Urinary bladder (tissue), 4 donors: Measurements from ENCODE around the gene ANKRD53. TPM values are rescaled to one million over a fixed set of nuclear protein-coding genes. Genes with fewer than 3 reads are reported as not detected.

Source experiments
- DNase-seq: peaks from one replicate; pipeline ENCODE4 v3.0.0-alpha.2; 2015; ENCODE audit errors: extremely low spot score
- H3K27ac ChIP-seq: one replicate; pipeline ENCODE4 v1.5.1; 2013; ENCODE audit warnings: low read depth, mild to moderate bottlenecking, moderate library complexity
- H3K36me3 ChIP-seq: one replicate; pipeline ENCODE4 v1.6.1; 2013; ENCODE audit warnings: mild to moderate bottlenecking, moderate library complexity; ENCODE audit not compliant: insufficient read depth
- H3K4me1 ChIP-seq: one replicate; pipeline ENCODE4 v1.6.1; 2013; ENCODE audit warnings: mild to moderate bottlenecking, moderate library complexity; ENCODE audit not compliant: insufficient read depth
- H3K4me3 ChIP-seq: one replicate; pipeline ENCODE4 v1.5.1; 2013; ENCODE audit warnings: low read depth, low read length
- WGBS: extraction: QIAGEN DNeasy Blood & Tissue Kit; methylation state at CpG from one replicate; pipeline ENCODE4 v1.1.7; 2013; 5-methylcytosine and 5-hydroxymethylcytosine counted together
- polyA plus RNA-seq: library from polyadenylated mRNA; stranded (reverse); fragments of 200-250 nt; gene quantifications from one replicate; pipeline ENCODE4 v1.2.3, GENCODE V29; 2013
- total RNA-seq: library from RNA; depleted of rRNA; stranded (reverse); fragments of >200 nt; gene quantifications from one replicate; pipeline ENCODE4 v1.2.3, GENCODE V29; 2014
- donor health status: healthy with polysubstance abuse.
- donor health status: healthy.

Gene ANKRD53
- total and polyA plus RNA-seq, 2 donors = 1.8 to 2.9 TPM

DNA sequence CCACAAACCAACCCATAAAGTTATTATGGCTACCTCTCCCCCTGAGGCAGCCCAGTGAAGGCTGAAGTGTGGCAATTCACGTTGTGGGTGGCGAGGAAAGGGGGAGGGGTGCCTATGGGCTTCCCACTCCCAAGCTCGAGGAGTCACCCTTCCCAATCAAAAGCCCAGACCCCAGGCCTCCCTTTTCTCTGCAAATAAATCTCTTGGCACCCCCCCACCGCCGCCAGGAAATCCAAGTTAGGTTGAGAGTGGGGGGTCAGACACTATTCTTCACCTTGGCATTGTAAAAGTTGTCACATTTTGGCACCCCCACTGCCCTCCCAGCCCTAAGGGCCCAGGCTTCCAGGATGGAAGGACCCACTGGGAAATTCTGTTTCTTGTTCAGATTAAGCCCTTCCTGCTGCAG lies 6.9 kb downstream of the ANKRD53 start:
- Histone ChIP-seq H3K36me3 (peaks cover 2% of the 10 kb centered on the region), H3K27ac (no peak overlapping the region), H3K4me3 (no peak overlapping the region), H3K4me1 (no peaks in the 10 kb centered on the region)
- DNase-seq = no peak
- 76% methylated on average over 5 of the region's 5 CpGs for WGBS

DNA sequence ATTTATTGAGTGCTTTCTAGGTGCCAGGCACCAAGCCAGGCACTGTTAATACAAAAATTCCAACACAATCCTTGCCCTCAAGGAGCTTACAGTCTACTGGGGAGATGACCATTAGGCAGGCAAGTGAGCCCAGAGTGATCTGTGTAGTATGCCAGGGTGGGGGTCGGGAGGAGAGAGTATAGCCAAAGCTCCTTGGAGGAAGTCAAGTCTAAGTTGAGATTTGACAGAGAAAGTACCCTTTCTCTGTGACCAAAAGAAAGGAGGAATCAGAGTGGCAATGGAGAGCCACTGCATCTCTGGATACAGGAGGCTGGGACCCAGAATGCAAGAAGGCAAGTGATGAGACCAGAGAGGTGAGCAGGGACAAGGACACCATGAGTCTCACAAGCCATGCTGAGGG lies 7.5 kb downstream of the ANKRD53 start:
- H3K27ac ChIP-seq = no peak overlapping the region
- no peak overlapping the region for H3K4me3 ChIP-seq
- WGBS = 92% methylated on average over 1 of the region's 1 CpG
- no peak for DNase-seq
- H3K4me1 ChIP-seq = no peaks in the 10 kb centered on the region
- H3K36me3 ChIP-seq = peaks cover 2% of the 10 kb centered on the region

DNA sequence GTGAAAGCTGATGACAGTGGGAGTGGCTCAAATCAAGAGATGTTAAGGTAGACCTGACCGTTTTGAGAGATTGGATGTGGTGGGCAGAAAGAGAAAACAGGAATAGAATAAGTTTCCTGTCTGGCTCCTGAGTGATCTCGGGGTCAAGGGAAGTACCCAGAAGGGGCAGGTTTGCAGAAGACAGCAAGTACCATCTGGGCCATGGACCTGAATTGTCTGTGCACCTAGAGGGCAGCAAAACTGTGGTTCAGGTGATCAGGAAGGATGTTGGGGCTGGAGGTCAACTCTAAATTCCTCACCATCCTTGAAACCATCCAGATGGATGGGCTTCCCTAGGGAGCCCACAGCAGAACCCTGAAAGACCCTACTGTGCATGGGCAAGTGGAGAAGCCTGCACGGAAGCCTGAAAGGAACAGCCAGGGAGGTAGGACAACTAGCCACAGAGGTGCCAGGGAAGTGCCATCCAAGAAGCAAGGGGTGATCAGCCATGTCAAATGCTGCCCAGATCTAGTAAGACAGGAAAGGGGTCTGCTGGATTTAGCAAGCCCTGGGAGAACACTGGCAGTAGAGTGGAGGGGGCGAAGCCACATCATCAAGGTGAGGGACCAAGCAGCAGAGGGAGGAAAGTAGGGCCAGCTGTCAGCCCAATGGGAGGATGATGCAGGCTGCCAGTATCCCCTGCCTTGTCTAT lies 8.2 kb downstream of the ANKRD53 start:
- H3K4me3 ChIP-seq = no peak overlapping the region
- no peaks in the 10 kb centered on the region for H3K4me1 ChIP-seq
- WGBS = 89% methylated on average over 4 of the region's 4 CpGs
- peaks cover 3% of the 10 kb centered on the region for H3K36me3 ChIP-seq
- H3K27ac ChIP-seq = no peak overlapping the region
- no peak for DNase-seq

DNA sequence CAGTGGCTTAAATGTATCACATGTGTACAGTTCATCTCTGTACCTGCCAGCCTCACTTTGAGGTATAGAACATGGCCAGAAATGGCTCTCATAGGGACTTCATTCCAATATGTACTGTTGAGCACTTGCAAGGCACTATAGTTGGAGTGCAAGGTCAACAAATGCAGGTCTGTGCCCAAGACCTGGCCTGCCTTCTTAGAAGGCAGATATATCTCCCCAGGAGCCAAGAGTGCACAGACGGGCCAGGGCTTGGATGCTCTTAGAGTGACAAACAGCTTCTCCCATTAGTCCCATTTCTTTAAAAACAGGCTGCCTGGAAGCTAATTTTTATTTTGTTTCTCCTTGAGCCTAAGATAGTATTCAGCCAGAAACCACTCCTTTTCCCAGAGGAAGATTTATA lies 9.0 kb downstream of the ANKRD53 start:
- no peak for DNase-seq
- peaks cover 3% of the 10 kb centered on the region for H3K36me3 ChIP-seq
- 72% methylated on average over 1 of the region's 1 CpG for WGBS
- H3K4me1 ChIP-seq = no peaks in the 10 kb centered on the region
- H3K27ac ChIP-seq = no peak overlapping the region
- H3K4me3 ChIP-seq = no peak overlapping the region

DNA sequence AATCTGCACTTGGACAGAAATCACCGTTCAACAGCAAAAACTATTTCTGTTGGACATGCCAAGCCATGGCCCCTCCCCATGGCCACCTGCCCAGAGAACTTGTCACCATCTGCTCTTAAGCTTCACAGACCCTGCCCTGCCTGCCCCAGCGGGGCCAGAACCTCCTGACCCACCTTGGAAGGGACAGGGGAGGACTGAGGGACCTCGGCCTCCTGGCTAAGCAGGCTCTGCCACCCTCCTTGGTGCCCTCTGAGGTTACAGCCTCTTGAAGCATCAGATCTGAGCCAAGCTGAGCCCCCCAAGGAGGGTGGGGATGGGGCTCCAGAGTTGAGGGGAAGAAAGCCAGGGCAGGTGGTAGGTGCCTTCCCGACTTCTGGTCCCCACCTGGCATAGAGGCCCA lies 9.7 kb downstream of the ANKRD53 start:
- no peaks in the 10 kb centered on the region for H3K4me1 ChIP-seq
- no peak overlapping the region for H3K27ac ChIP-seq
- peaks cover 2% of the 10 kb centered on the region for H3K36me3 ChIP-seq
- 63% methylated on average over 4 of the region's 4 CpGs for WGBS
- H3K4me3 ChIP-seq = no peak overlapping the region
- no peak for DNase-seq

DNA sequence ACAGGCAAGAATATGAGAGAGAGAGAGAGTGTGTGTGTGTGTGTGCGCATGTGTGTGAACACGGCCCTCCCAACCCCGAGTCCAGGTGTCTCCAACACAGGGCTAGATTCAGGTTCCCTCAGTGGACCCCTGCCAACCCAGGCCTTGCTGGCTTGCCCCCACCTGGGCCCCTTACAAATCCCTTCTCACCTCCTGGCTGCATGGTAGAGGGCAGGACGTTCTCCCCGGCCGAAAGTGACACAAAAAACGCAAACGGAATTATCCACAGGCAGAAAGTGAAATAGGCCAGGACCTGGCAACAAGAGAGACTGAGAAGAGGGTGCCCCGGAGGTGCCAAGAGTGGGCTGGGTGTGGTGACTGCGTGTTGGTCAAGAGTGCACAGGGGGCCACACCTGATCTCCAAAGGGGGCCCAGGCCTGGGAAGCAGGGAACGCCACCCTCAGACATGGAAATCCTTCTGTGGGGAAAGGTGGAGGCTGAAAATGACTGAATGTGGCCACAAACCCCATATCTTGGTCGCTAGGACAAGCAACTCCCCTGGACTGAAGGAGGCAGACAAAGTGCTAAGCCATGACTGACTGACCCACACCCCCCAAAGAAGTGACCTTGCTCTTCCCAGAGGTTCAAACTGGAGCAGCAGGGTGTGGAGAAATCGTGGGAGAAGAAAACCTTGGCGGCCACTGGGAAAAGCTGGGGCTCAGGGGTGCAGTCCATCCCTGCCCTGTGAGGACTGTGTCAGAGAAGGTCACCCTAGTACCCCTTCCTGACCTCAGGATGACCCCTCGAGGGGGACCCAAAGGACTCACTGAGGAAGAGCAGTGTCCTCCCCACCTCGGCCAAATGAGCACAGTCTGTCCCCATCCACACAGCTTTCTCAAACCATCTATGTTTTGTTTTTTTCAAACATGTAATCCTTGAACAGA lies 10.6 kb downstream of the ANKRD53 start:
- Histone ChIP-seq H3K4me1 (no peaks in the 10 kb centered on the region), H3K4me3 (no peak overlapping the region), H3K36me3 (peaks cover 2% of the 10 kb centered on the region), H3K27ac (no peak overlapping the region)
- DNase-seq = no peak
- 91% methylated on average over 16 of the region's 16 CpGs for WGBS

DNA sequence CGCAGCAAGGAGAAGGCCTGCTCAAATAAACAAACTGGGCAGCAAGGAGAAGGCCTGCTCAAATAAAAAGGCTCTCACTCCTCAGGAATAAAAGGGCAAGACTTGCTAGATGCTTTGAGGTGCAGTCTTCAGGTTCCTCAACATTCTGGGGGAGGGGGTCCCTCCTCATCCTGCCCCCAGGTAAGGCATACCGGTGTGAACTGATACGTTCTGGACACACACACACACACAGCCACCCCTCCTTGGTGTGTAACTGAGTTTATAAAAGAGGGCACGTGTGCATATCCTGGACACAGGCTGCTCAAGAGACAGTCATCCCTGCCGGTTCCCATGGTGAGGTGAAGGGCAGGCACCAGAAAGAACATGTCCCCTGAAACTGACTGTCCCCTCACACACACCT lies 11.8 kb downstream of the ANKRD53 start:
- Histone ChIP-seq H3K4me3 (no peak overlapping the region), H3K27ac (no peak overlapping the region), H3K4me1 (no peaks in the 10 kb centered on the region), H3K36me3 (peaks cover 2% of the 10 kb centered on the region)
- DNase-seq = no peak
- WGBS = 75% methylated on average over 5 of the region's 5 CpGs

DNA sequence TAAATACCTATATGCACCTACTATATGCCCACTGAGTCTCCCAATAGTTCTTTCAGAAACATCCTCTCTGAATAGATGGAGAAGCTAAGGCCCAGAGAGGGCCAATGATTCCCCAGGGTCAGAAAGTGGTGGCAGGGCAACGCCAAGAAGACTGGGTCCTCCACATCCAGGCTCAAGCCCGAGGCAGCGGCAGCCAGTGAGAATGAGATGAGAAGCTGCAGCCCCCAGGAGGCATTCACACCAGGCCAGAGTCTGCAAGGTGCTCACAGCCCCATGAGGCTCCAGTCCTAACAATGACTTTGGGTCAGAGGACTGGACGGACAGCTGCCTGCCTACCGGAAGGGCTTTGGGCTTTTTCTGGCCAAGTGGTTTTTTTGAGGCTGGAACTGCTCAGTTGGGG lies 12.7 kb downstream of the ANKRD53 start:
- no peaks in the 10 kb centered on the region for H3K4me1 ChIP-seq
- no peak overlapping the region for H3K4me3 ChIP-seq
- peaks cover 2% of the 10 kb centered on the region for H3K36me3 ChIP-seq
- 91% methylated on average over 5 of the region's 5 CpGs for WGBS
- H3K27ac ChIP-seq = no peak overlapping the region
- no peak for DNase-seq

DNA sequence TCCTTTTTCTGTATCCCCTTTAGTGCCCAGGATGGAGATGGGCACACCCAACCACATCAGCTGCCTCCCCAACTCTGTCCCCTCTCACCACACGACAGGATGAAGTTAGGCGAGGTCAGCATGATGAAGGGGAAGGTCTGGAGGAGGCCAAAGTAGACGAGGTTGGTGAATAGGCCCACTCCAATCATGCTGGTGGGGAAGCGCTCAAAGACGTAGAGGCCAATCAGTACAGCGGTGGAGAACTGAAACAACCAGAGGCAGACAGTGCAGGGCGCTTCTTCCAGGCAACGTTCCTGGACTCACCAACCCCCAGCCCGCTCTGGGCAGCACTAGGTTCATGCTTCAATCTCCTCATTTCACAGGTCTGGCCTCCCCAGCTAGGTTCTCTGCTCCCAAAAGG lies 13.3 kb downstream of the ANKRD53 start:
- Histone ChIP-seq H3K36me3 (peaks cover 2% of the 10 kb centered on the region), H3K4me3 (no peak overlapping the region), H3K4me1 (no peaks in the 10 kb centered on the region), H3K27ac (no peak overlapping the region)
- 85% methylated on average over 9 of the region's 9 CpGs for WGBS
- DNase-seq = no peak

DNA sequence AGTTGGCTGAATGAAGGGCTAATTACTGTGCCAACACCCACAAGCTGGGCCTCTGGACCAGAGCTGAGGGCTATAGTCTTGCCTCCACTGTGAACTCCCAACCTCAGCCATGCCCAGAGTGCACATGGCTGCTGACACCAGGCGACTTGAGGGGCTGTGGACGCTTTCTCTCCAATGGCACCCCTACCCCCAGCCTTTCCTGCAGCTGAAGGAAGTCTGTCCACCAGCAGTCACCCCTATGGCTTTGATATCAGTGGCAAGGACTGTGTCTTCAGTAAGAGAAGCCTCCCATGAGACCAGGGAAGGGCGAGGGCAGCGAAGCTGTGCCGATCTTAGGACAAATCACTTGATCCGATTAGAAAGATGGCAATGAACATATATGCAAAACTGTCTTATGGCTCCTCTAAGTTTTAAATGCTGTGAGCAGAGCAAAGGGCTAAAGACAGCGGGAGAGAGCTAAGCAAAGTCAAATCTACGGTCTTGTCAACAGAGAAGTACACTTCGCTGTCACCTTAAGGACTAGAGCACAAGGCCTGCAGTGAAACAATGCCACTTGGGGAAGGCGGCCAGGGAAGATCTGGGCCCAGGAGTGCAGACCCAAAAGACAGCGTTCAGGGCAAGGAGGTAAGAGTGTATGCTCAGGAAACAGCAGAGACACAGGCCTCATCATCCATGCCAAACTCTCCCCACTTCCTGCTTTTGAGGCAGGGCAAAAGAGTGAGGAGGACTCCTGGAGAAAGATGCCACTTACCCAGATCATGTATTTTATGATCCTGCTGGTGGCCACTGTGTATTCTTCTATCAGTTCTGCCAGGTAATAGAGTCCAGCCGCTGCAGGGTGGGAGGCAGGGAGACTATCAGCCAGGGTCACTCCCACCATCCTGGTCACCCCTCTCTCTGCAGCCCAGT lies 14.8 kb downstream of the ANKRD53 start:
- H3K36me3 ChIP-seq = peaks cover 2% of the 10 kb centered on the region
- H3K4me1 ChIP-seq = no peaks in the 10 kb centered on the region
- 89% methylated on average over 12 of the region's 12 CpGs for WGBS
- DNase-seq = no peak
- H3K27ac ChIP-seq = no peak overlapping the region
- H3K4me3 ChIP-seq = peak overlapping the region; percentile 92

DNA sequence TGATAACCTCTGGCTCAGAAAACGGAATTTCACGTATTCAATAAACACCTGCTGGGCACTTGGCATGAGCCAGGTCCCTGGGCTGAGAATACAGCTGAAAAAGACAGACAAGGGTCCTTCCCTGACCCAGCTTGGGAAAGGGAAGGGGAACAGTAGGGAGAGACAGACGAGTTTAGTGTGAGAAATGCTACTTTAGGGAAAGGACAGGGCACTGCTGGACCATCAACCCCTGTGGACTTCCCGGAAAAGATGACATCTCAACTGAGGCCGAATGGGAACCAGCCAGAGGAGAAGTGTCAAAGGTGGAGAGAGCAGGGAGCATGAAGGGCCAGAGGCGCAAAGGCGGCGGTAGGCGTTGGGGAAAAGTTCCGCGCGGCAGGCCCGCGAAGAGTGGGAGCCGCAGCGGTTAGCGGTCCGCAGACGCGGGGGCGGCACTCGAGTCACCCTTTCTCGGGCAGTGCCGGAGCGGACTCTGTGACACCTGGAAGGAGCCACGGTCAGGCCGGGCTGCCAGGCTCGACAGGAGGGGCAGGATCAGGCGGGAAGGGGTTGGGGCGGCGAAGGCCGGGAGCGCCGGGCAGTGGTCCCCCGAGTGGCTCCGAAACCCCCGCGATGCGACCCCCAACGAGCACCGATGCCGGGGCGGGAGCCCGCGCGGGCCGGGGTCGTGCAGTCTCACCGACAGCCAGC lies 15.7 kb downstream of the ANKRD53 start:
- under 1% methylated on average over 49 of the region's 49 CpGs for WGBS
- DNase-seq = no peak
- peak overlapping the region; percentile 55 for H3K27ac ChIP-seq
- peak overlapping the region; percentile 92 for H3K4me3 ChIP-seq
- no peaks in the 10 kb centered on the region for H3K4me1 ChIP-seq
- peaks cover 2% of the 10 kb centered on the region for H3K36me3 ChIP-seq

DNA sequence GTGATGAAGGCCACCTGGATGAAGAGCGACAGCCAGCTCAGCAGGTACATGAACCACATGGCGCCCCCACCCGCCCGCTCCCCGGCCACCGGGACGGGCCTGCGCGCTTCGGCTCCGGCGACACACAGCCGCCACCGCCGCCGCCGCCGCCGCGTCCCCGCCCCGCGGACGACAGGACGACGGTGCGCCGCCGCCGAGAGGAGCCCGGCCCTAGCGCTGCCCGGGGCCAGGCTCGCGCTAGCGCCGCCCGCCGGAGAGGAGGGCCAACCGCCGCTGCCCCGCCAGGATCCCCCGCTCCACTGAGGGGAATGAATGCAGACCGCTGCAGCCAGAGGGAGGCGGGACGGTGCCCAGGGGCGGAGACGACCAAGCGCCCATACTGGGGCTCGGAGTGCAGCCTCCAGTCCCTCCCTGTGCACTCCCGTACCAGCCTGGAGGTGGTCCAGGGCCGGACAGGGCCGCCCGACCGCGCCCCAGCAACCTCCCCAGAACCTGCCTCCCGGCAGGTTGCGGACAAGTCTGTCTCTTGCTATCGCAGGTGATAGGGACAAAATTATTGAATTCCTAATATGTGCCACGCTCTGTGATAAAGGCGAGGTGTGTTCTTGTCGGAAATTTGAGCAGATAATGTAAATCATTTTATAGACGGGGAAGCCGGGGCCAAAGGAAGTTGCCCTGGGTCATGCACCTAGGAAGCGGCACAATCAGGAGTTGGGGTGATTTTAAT lies 16.4 kb downstream of the ANKRD53 start, which contains the start of gene TEX261:
TEX261 (minus strand) TSS at position 175 of the 727 bp plus-strand sequence; CDS start at position 59, 116 bp downstream.
- Histone ChIP-seq H3K27ac (peak within 1 kb of the TSS; percentile 55), H3K4me1 (no peaks in the 10 kb centered on the region), H3K36me3 (peaks cover 2% of the 10 kb centered on the region), H3K4me3 (peak within 1 kb of the TSS; percentile 92)
- peak; percentile 26 for DNase-seq
- WGBS = under 1% methylated on average over 65 of the region's 65 CpGs
